HTERT RPE-1 (cell line): ENCODE measurements around the gene MAP3K5.
"Not testable (repeated sequence)": the region's sequence is repeated elsewhere in the genome, so short reads cannot be mapped to it uniquely, and the experiment has no call there.

Source experiments
- in situ Hi-C: fragments of 300-500 bp; cut with MboI; formaldehyde crosslinking; loops from 4 replicates; pipeline ENCODE4 v1.14.3; 2020; ENCODE audit warnings: low sequenced_read_pairs

The MAP3K5 gene

GRCh38 chr6:136696238-136696637, 96.0 kb downstream of the MAP3K5 start:
- in situ Hi-C loops: no loop called here

- in situ Hi-C loops: no loop called here
Measured at GRCh38 chr6:136695412-136695811, 96.9 kb downstream of the MAP3K5 start.

GRCh38 chr6:136693090-136693489, 99.2 kb downstream of the MAP3K5 start:
- in situ Hi-C loops: no loop called here

- in situ Hi-C loops: not testable (repeated sequence)
Measured at GRCh38 chr6:136687894-136688293, 104.4 kb downstream of the MAP3K5 start.

- in situ Hi-C loops: no loop called here
Measured at GRCh38 chr6:136685540-136686108, 106.7 kb downstream of the MAP3K5 start.

- in situ Hi-C loops: no loop called here
Measured at GRCh38 chr6:136684466-136684865, 107.8 kb downstream of the MAP3K5 start.

- in situ Hi-C loops: no loop called here
Measured at GRCh38 chr6:136683209-136683941, 108.9 kb downstream of the MAP3K5 start.

- in situ Hi-C loops: no loop called here
Measured at GRCh38 chr6:136682292-136682691, 110.0 kb downstream of the MAP3K5 start.

- in situ Hi-C loops: no loop called here
Measured at GRCh38 chr6:136677822-136678221, 114.5 kb downstream of the MAP3K5 start.

- in situ Hi-C loops: no loop called here
Measured at GRCh38 chr6:136677344-136677743, 114.9 kb downstream of the MAP3K5 start.

GRCh38 chr6:136676075-136676474, 116.2 kb downstream of the MAP3K5 start:
- in situ Hi-C loops: no loop called here

- in situ Hi-C loops: no loop called here
Measured at GRCh38 chr6:136673571-136673970, 118.7 kb downstream of the MAP3K5 start.

GRCh38 chr6:136672144-136672543, 120.1 kb downstream of the MAP3K5 start:
- in situ Hi-C loops: no loop called here

GRCh38 chr6:136669299-136669699, 123.0 kb downstream of the MAP3K5 start:
- in situ Hi-C loops: no loop called here

GRCh38 chr6:136668571-136668970, 123.7 kb downstream of the MAP3K5 start:
- in situ Hi-C loops: no loop called here

- in situ Hi-C loops: no loop called here
Measured at GRCh38 chr6:136666041-136666440, 126.2 kb downstream of the MAP3K5 start.

- in situ Hi-C loops: no loop called here
Measured at GRCh38 chr6:136662347-136663237, 129.7 kb downstream of the MAP3K5 start.

- in situ Hi-C loops: no loop called here
Measured at GRCh38 chr6:136660727-136661126, 131.6 kb downstream of the MAP3K5 start.

- in situ Hi-C loops: no loop called here
Measured at GRCh38 chr6:136659991-136660499, 132.2 kb downstream of the MAP3K5 start.

GRCh38 chr6:136658711-136659110, 133.6 kb downstream of the MAP3K5 start:
- in situ Hi-C loops: no loop called here

- in situ Hi-C loops: no loop called here
Measured at GRCh38 chr6:136657666-136658065, 134.6 kb downstream of the MAP3K5 start.
